A673 (cell line): ENCODE results near the gene DCAF16. TPM values are rescaled to one million over a fixed set of nuclear protein-coding genes. Genes with fewer than 3 reads are reported as not detected.

Experiments used
- BruUV-seq: library from RNA; stranded (reverse); fragments of 400-500 nt; replicated peaks from 2 replicates; lab custom pipeline; 2021; lab: Mats Ljungman, UMichigan
- CTCF ChIA-PET: fragments of 300-600 bp; sonication (Branson Sonifier 250); formaldehyde crosslinking; loops from one replicate; lab custom pipeline; 2022; ENCODE audit warnings: antibody characterized with exemption; lab: Charles Lee
- POLR2A ChIA-PET: fragments of 300-600 bp; sonication (Branson Sonifier 250); formaldehyde crosslinking; loops from one replicate; lab custom pipeline; 2022; ENCODE audit warnings: antibody characterized with exemption; ENCODE audit not compliant: low non-redundant PET; lab: Charles Lee
- DNase-seq: peaks from one replicate; pipeline ENCODE4 v3.0.0-alpha.2; 2015; ENCODE audit warnings: low spot score
- H3K27ac ChIP-seq: fragments of 200-600 bp; sonication (generic); 2 replicates; pipeline ENCODE4 v1.5.1; 2016; ENCODE audit warnings: mixed run types, low read depth, mild to moderate bottlenecking, mixed read lengths, antibody characterized with exemption, low read length; ENCODE audit not compliant: poor library complexity, severe bottlenecking
- H3K27me3 ChIP-seq: fragments of 200-600 bp; sonication (generic); replicated peaks from 2 replicates; pipeline ENCODE4 v1.6.1; 2017; ENCODE audit warnings: mixed run types, low read depth, mild to moderate bottlenecking, mixed read lengths, antibody characterized with exemption, low read length; ENCODE audit not compliant: insufficient read depth, poor library complexity
- H3K36me3 ChIP-seq: fragments of 200-600 bp; sonication (generic); 2 replicates; pipeline ENCODE4 v1.6.1; 2016; ENCODE audit warnings: mixed run types, mild to moderate bottlenecking, mixed read lengths, antibody characterized with exemption, low read length; ENCODE audit not compliant: insufficient read depth, poor library complexity, severe bottlenecking
- H3K4me1 ChIP-seq: fragments of 200-600 bp; sonication (generic); 2 replicates; pipeline ENCODE4 v1.6.1; 2017; ENCODE audit warnings: mixed run types, mild to moderate bottlenecking, mixed read lengths, antibody characterized with exemption, low read length; ENCODE audit not compliant: insufficient read depth, poor library complexity, severe bottlenecking
- H3K4me3 ChIP-seq: fragments of 200-600 bp; sonication (generic); 2 replicates; pipeline ENCODE4 v1.5.1; 2016; ENCODE audit warnings: low read depth, mixed run types, mild to moderate bottlenecking, mixed read lengths, low read length; ENCODE audit not compliant: poor library complexity, severe bottlenecking
- H3K9me3 ChIP-seq: fragments of 200-600 bp; sonication (generic); 2 replicates; pipeline ENCODE4 v1.6.1; 2016; ENCODE audit warnings: mixed run types, low read depth, mild to moderate bottlenecking, mixed read lengths, antibody characterized with exemption, low read length; ENCODE audit not compliant: poor library complexity, severe bottlenecking
- EZH2 ChIP-seq: fragments of 200-600 bp; sonication (generic); IDR thresholded peaks from 2 replicates; pipeline ENCODE4 v1.6.1; 2017; ENCODE audit warnings: borderline replicate concordance, low read depth, mild to moderate bottlenecking, mixed read lengths, antibody characterized with exemption, low read length; ENCODE audit not compliant: poor library complexity, severe bottlenecking
- intact Hi-C: fragments of 100-400 bp; cut with micrococcal nuclease; formaldehyde crosslinking; loops from one replicate; pipeline ENCODE4 v1.10.0; 2022; ENCODE audit not compliant: unreplicated experiment
- total RNA-seq: library from RNA; stranded (reverse); gene quantifications from 2 replicates; pipeline ENCODE4 v1.2.3, GENCODE V29; 2021
- TF ChIP-seq, protein P1 (sequence below): fragments of 300-800, 200-600 bp; sonication (generic); conservative IDR thresholded peaks from 2 replicates; pipeline ENCODE4 v1.5.1; 2017; ENCODE audit warnings: low read depth, mild to moderate bottlenecking, antibody characterized with exemption, low read length, moderate library complexity, mixed read lengths

The DCAF16 gene
- total RNA-seq, 1 experiment from 2014 or later, result 59.5 TPM

DNA sequence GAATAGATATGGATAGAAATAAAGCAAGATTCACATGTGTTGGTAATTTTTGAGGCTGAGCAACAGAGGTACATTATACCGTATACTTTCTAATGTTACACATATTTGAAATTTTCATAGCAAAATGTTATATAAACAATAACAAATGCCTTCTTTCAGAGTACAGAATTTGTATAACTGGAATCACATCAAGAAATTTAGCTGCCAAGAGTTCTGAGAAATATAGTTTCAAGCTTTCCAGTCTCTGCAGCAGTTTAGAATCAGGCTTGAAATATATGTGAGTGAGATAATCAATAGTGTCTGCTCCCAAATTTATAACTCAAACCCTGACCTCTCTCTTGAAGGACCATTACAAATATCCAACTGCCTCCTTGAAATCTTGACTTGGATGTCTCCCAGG is 52.9 kb downstream of the DCAF16 start:
- intact Hi-C loops, result no loop called here
- no peak for DNase-seq
- ChIA-PET POLR2A (no interaction called here), CTCF (no interaction called here)
- H3K27ac ChIP-seq, result no peak overlapping the region
- no peaks in the 10 kb centered on the region for H3K27me3 ChIP-seq
- TF ChIP-seq, protein P1, sequence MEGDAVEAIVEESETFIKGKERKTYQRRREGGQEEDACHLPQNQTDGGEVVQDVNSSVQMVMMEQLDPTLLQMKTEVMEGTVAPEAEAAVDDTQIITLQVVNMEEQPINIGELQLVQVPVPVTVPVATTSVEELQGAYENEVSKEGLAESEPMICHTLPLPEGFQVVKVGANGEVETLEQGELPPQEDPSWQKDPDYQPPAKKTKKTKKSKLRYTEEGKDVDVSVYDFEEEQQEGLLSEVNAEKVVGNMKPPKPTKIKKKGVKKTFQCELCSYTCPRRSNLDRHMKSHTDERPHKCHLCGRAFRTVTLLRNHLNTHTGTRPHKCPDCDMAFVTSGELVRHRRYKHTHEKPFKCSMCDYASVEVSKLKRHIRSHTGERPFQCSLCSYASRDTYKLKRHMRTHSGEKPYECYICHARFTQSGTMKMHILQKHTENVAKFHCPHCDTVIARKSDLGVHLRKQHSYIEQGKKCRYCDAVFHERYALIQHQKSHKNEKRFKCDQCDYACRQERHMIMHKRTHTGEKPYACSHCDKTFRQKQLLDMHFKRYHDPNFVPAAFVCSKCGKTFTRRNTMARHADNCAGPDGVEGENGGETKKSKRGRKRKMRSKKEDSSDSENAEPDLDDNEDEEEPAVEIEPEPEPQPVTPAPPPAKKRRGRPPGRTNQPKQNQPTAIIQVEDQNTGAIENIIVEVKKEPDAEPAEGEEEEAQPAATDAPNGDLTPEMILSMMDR, result no peak
- no peaks in the 10 kb centered on the region for H3K9me3 ChIP-seq
- no TSS peak for BruUV-seq
- H3K4me3 ChIP-seq, result no peak overlapping the region
- H3K4me1 ChIP-seq, result no peaks in the 10 kb centered on the region
- no peaks in the 10 kb centered on the region for H3K36me3 ChIP-seq

DNA sequence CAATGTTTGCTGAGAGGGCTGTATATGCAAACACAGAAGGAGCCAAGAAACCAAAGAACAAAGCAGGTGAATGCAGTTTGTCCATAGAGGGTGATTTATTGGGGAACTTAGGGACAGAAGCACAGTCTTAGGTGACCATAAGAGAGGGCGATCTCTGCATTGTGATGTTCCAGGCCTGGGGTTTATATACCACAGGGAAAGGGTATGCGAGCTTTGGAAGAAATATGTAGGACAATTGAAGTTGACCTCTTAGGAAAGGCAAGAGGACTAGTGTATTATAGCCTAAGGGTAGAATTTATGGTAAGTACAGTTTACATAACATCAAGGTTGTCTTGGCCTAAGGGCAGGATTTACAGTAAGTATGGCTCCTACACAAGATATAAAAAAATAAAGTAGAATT is 56.9 kb downstream of the DCAF16 start:
- no TSS peak for BruUV-seq
- H3K27ac ChIP-seq, result no peak overlapping the region
- H3K4me1 ChIP-seq, result no peaks in the 10 kb centered on the region
- no peak overlapping the region for H3K4me3 ChIP-seq
- ChIA-PET CTCF (no interaction called here), POLR2A (no interaction called here)
- H3K9me3 ChIP-seq, result no peaks in the 10 kb centered on the region
- DNase-seq, result no peak
- no peaks in the 10 kb centered on the region for H3K36me3 ChIP-seq
- no peaks in the 10 kb centered on the region for H3K27me3 ChIP-seq
- intact Hi-C loops, result no loop called here
- TF ChIP-seq EZH2, result no peak
- TF ChIP-seq, protein P1, result no peak

Other genes starting within 250 kb of the DCAF16 start
- gene LAP3, start 233.6 kb downstream of the DCAF16 start, total RNA-seq, result 53.8 and 54.1 TPM in 2 replicates
- 46.6 and 48.8 TPM in 2 replicates for gene MED28, start 196.1 kb downstream of the DCAF16 start, total RNA-seq
- gene FAM184B, start 29.1 kb downstream of the DCAF16 start, total RNA-seq, result 0.15 and 0.26 TPM in 2 replicates
- gene NCAPG, start 222 bp upstream of the DCAF16 start, total RNA-seq, result 105 and 122 TPM in 2 replicates
- 29.7 and 30.4 TPM in 2 replicates for gene LCORL, start 211.0 kb upstream of the DCAF16 start, total RNA-seq